H1 (cell line): ENCODE data around the gene TPRKB. TPM values are rescaled to one million over a fixed set of nuclear protein-coding genes. Genes with fewer than 3 reads are reported as not detected.

ENCODE experiments used
- CTCF ChIA-PET: fragments of 300-600 bp; sonication (Branson Sonifier 250); formaldehyde crosslinking; loops from one replicate; lab custom pipeline; 2021; ENCODE audit not compliant: partially characterized antibody; lab: Charles Lee
- POLR2A ChIA-PET: fragments of 300-600 bp; sonication (Branson Sonifier 250); formaldehyde crosslinking; loops from one replicate; lab custom pipeline; 2021; ENCODE audit warnings: inconsistent platforms; ENCODE audit not compliant: partially characterized antibody; lab: Charles Lee
- DNase-seq, 2 experiments: peaks; one replicate each; pipeline versions ENCODE4 v3.0.0 to v3.0.0-alpha.2; 2010 to 2022; ENCODE audit warnings: low spot score in 2 of 2, low read depth in 1 of 2, mixed read lengths in 1 of 2
- FAIRE-seq: peaks from 2 replicates; lab custom pipeline; 2011; peaks lifted over from hg19 to GRCh38; lab: Jason Lieb, UNC
- H2AFZ ChIP-seq: 2 replicates; pipeline ENCODE4 v1.8.1; 2012; ENCODE audit warnings: low read length, inconsistent platforms
- H2AK5ac ChIP-seq: 2 replicates; pipeline ENCODE4 v1.6.1; 2013; ENCODE audit warnings: low read depth, low read length
- H2BK120ac ChIP-seq: replicated peaks from 2 replicates; pipeline ENCODE3; 2013; ENCODE audit warnings: low read depth, low read length, inconsistent platforms
- H2BK12ac ChIP-seq: 2 replicates; pipeline ENCODE4 v1.6.1; 2013; ENCODE audit warnings: low read depth, low read length
- H2BK15ac ChIP-seq: 2 replicates; pipeline ENCODE4 v1.6.1; 2013; ENCODE audit warnings: low read length
- H2BK20ac ChIP-seq: 2 replicates; pipeline ENCODE4 v1.6.1; 2013; ENCODE audit warnings: low read length
- H2BK5ac ChIP-seq: 2 replicates; pipeline ENCODE4 v1.6.1; 2013; ENCODE audit warnings: low read depth, low read length
- H3K14ac ChIP-seq: 2 replicates; pipeline ENCODE4 v1.6.1; 2013; ENCODE audit warnings: inconsistent platforms; ENCODE audit not compliant: insufficient read length
- H3K18ac ChIP-seq: 2 replicates; pipeline ENCODE4 v1.6.1; 2013; ENCODE audit warnings: low read length; ENCODE audit errors: extremely low read depth
- H3K23ac ChIP-seq: 2 replicates; pipeline ENCODE4 v1.6.1; 2013; ENCODE audit warnings: inconsistent platforms; ENCODE audit not compliant: insufficient read length
- H3K23me2 ChIP-seq: 2 replicates; pipeline ENCODE4 v1.6.1; 2013; ENCODE audit warnings: low read depth, low read length
- H3K27ac ChIP-seq: 2 replicates; pipeline ENCODE4 v1.6.1; 2011; ENCODE audit warnings: low read depth, low read length, inconsistent platforms
- H3K27me3 ChIP-seq, 4 experiments: replicated peaks in 1 of 4; 1 replicate in 1 of 4; 2 replicates in 3 of 4; pipeline versions ENCODE4 v1.6.1 to v1.8.1; 2011 to 2013; ENCODE audit warnings: low read length in 3 of 4, mild to moderate bottlenecking in 3 of 4, inconsistent platforms in 2 of 4, mixed read lengths in 2 of 4, moderate library complexity in 1 of 4; ENCODE audit not compliant: control insufficient read depth in 3 of 4, insufficient read depth in 3 of 4; ENCODE audit errors: extremely low read depth in 1 of 4
- H3K36me3 ChIP-seq, 4 experiments: 2 replicates each; pipeline versions ENCODE4 v1.6.1 to v1.8.1; 2011 to 2013; ENCODE audit warnings: mild to moderate bottlenecking in 4 of 4, low read length in 3 of 4, moderate library complexity in 2 of 4, control low read depth in 1 of 4, inconsistent platforms in 1 of 4; ENCODE audit not compliant: insufficient read depth in 4 of 4, control insufficient read depth in 2 of 4
- H3K4ac ChIP-seq: replicated peaks from 2 replicates; pipeline ENCODE3; 2013; ENCODE audit warnings: low read length, low read depth, mixed read lengths, inconsistent platforms; ENCODE audit not compliant: insufficient read length
- H3K4me1 ChIP-seq, 4 experiments: replicated peaks in 1 of 4; 1 replicate in 1 of 4; 2 replicates in 3 of 4; pipeline versions ENCODE4 v1.6.1 to v1.8.1; 2011 to 2013; ENCODE audit warnings: low read length in 3 of 4, inconsistent platforms in 2 of 4, mixed read lengths in 1 of 4; ENCODE audit not compliant: insufficient read depth in 4 of 4, control insufficient read depth in 3 of 4
- H3K4me2 ChIP-seq, 2 experiments: 2 replicates each; pipeline versions ENCODE4 v1.6.1 to v1.8.1; 2011 to 2013; ENCODE audit warnings: low read depth in 2 of 2, low read length in 2 of 2, control low read depth in 1 of 2, inconsistent platforms in 1 of 2, mild to moderate bottlenecking in 1 of 2; ENCODE audit not compliant: insufficient read depth in 1 of 2
- H3K4me3 ChIP-seq, 4 experiments: fragments of 200-600, 300-600 bp in 1 of 4; sonication (generic), shearing (Covaris generic), sonication (Bioruptor Twin) in 1 of 4; 2 replicates each; pipeline versions ENCODE4 v1.5.1 to v1.8.1; 2011 to 2016; ENCODE audit warnings: low read length in 4 of 4, low read depth in 3 of 4, control low read depth in 2 of 4, inconsistent platforms in 2 of 4, mild to moderate bottlenecking in 2 of 4, mixed read lengths in 1 of 4, moderate library complexity in 1 of 4; ENCODE audit not compliant: insufficient read depth in 2 of 4; ENCODE audit errors: extremely low read depth in 1 of 4
- H3K56ac ChIP-seq: replicated peaks from 2 replicates; pipeline ENCODE3; 2013; ENCODE audit warnings: low read depth, mild to moderate bottlenecking, mixed read lengths, low read length, inconsistent platforms; ENCODE audit not compliant: insufficient read length
- H3K79me1 ChIP-seq: 2 replicates; pipeline ENCODE4 v1.6.1; 2013; ENCODE audit warnings: low read depth, low read length, control low read depth
- H3K79me2 ChIP-seq, 2 experiments: 2 replicates each; pipeline versions ENCODE4 v1.6.1 to v1.8.1; 2012 to 2013; ENCODE audit warnings: low read length in 2 of 2, mild to moderate bottlenecking in 2 of 2, inconsistent platforms in 1 of 2; ENCODE audit not compliant: insufficient read depth in 2 of 2, control insufficient read depth in 1 of 2
- H3K9ac ChIP-seq, 4 experiments: replicated peaks in 1 of 4; 1 replicate in 1 of 4; 2 replicates in 3 of 4; pipeline versions ENCODE4 v1.6.1 to v1.8.1; 2011 to 2013; ENCODE audit warnings: low read depth in 3 of 4, low read length in 3 of 4, control low read depth in 2 of 4, mild to moderate bottlenecking in 2 of 4, moderate library complexity in 2 of 4, inconsistent platforms in 1 of 4; ENCODE audit errors: extremely low read depth in 1 of 4
- H3K9me3 ChIP-seq, 2 experiments: 2 replicates each; pipeline versions ENCODE4 v1.6.1 to v1.8.1; 2012 to 2013; ENCODE audit warnings: mild to moderate bottlenecking in 2 of 2, moderate library complexity in 2 of 2, control low read depth in 1 of 2, inconsistent platforms in 1 of 2, low read depth in 1 of 2, low read length in 1 of 2, mixed read lengths in 1 of 2; ENCODE audit not compliant: insufficient read depth in 2 of 2
- H4K20me1 ChIP-seq, 2 experiments: replicated peaks in 1 of 2; 2 replicates each; pipeline versions ENCODE3 to v1.8.1; 2011 to 2013; ENCODE audit warnings: inconsistent platforms in 2 of 2, low read length in 2 of 2, mild to moderate bottlenecking in 1 of 2; ENCODE audit not compliant: insufficient read depth in 2 of 2, control insufficient read depth in 1 of 2
- H4K5ac ChIP-seq: 2 replicates; pipeline ENCODE4 v1.6.1; 2013; ENCODE audit warnings: low read length, low read depth, mixed read lengths, inconsistent platforms; ENCODE audit not compliant: insufficient read length
- H4K8ac ChIP-seq: 2 replicates; pipeline ENCODE4 v1.8.0; 2013; ENCODE audit warnings: mild to moderate bottlenecking, moderate library complexity, low read length, inconsistent platforms; ENCODE audit not compliant: insufficient read depth; ENCODE audit errors: extremely low read depth
- H4K91ac ChIP-seq: replicated peaks from 2 replicates; pipeline ENCODE3; 2013; ENCODE audit warnings: low read length, mixed read lengths, inconsistent platforms; ENCODE audit not compliant: insufficient read length
- BRCA1 ChIP-seq: IDR thresholded peaks from 2 replicates; pipeline ENCODE4 v1.6.1; 2012; ENCODE audit warnings: low read depth, low read length, improper control_type of control experiment
- CHD1 ChIP-seq: IDR thresholded peaks from 2 replicates; pipeline ENCODE4 v1.6.1; 2012; ENCODE audit warnings: low read depth, low read length, improper control_type of control experiment
- GTF2F1 ChIP-seq: IDR thresholded peaks from 2 replicates; pipeline ENCODE4 v1.6.1; 2012; ENCODE audit warnings: low read depth, low read length, improper control_type of control experiment, borderline replicate concordance
- PHF8 ChIP-seq: fragments of 200-600 bp; sonication (generic); conservative IDR thresholded peaks from 2 replicates; pipeline ENCODE4 v1.7.1; 2012; ENCODE audit warnings: low read depth, mild to moderate bottlenecking, inconsistent platforms, low read length, moderate library complexity
- POLR2AphosphoS5 ChIP-seq: IDR thresholded peaks from 2 replicates; pipeline ENCODE4 v1.6.1; 2011; ENCODE audit warnings: low read depth, low read length
- RAD21 ChIP-seq, 2 experiments: IDR thresholded peaks in 1 of 2; conservative IDR thresholded peaks in 1 of 2; 2 replicates each; pipeline ENCODE4 v1.6.1; 2011; ENCODE audit warnings: low read depth in 2 of 2, low read length in 2 of 2, improper control_type of control experiment in 1 of 2, inconsistent platforms in 1 of 2, mild to moderate bottlenecking in 1 of 2, moderate library complexity in 1 of 2
- YY1 ChIP-seq: IDR thresholded peaks from 2 replicates; pipeline ENCODE4 v1.6.1; 2011; ENCODE audit warnings: low read depth, mild to moderate bottlenecking, low read length
- WGBS, 2 experiments: shearing (Covaris generic) in 1 of 2; methylation state at CpG; one replicate each; pipeline versions ENCODE4 v1.1.6 to v1.1.7; 2013 to 2015; ENCODE audit warnings: low lambda C conversion rate in 2 of 2, mixed read lengths in 2 of 2, inconsistent platforms in 1 of 2, low coverage in 1 of 2, missing lambda C conversion rate in 1 of 2; ENCODE audit not compliant: insufficient replicate concordance in 2 of 2, insufficient coverage in 1 of 2, insufficient read length in 1 of 2; ENCODE audit errors: extremely low coverage in 1 of 2, missing lambda C conversion rate in 1 of 2; 5-methylcytosine and 5-hydroxymethylcytosine counted together
- polyA plus RNA-seq, 7 experiments: library from polyadenylated mRNA; depleted of rRNA in 3 of 7; stranded (reverse) in 5 of 7; unstranded in 2 of 7; fragments of >200 nt in 5 of 7; fragments of 200-250 nt in 2 of 7; gene quantifications; 1 replicate in 5 of 7; 2 replicates in 1 of 7; 4 replicates in 1 of 7; pipeline versions ENCODE4 v1.2.1 to v1.2.3, GENCODE V29; 2011 to 2013; ENCODE audit warnings: missing spikeins in 2 of 7, mixed read lengths in 2 of 7
- total RNA-seq: library from RNA; stranded (reverse); fragmentation: NEBNext Ultra II Directional; extraction: Animal tissue kit (Norgen Biotek cat#: 25700); gene quantifications from 2 replicates; pipeline ENCODE4 v1.2.1, GENCODE V29; 2021

TPRKB gene
- total and polyA plus RNA-seq, 2 of the 8 experiments (the other 6 are each of a cell fraction or from before 2014, with no cell fraction given): 40.3 to 41.6 TPM

DNA sequence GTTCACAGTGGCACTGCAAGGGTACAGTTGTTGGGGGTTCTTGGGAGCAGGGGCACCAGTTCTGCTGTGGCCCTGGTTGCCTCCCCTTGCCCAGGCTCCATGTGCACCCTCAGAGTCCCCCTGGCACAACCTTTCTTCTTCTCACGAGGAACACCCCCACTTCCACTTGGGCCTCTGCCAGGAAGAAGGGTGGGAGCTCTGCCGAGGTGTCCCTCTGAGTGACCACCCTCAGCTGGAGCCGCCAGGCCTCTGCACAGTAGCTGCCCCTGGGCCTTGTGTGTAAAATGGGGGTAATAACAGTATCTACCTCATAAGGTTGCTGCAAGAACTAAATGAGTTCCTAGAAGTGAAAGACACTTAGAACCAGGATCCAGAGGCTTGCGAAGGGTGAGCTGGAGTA, 8.4 kb downstream of the TPRKB start:
- POLR2A ChIA-PET: interaction anchor here (0.5 kb wide), 1 partner anchor 207 kb away, joined by 3 read pairs; no protein-coding TSS in a partner anchor
- no peaks in the 10 kb centered on the region for H3K9me3 ChIP-seq
- no peaks in the 10 kb centered on the region for H3K79me1 ChIP-seq
- H4K8ac ChIP-seq: no peak overlapping the region
- CTCF ChIA-PET: interaction anchor here (1.0 to 1.4 kb wide), 2 partner anchors 16 to 34 kb away, joined by 3 to 5 read pairs; no protein-coding TSS in a partner anchor
- no peak overlapping the region for H2AK5ac ChIP-seq
- no peak overlapping the region for H2BK120ac ChIP-seq
- H3K56ac ChIP-seq: no peak overlapping the region
- H3K4me3 ChIP-seq: no peak overlapping the region
- no peak overlapping the region for H3K23ac ChIP-seq
- no peak for DNase-seq
- no peak overlapping the region for H3K4me2 ChIP-seq
- H3K36me3 ChIP-seq: peaks cover 2 to 22% (median 8%) of the 10 kb centered on the region in 4 experiments; a peak in 6 of 8 replicates
- no peak overlapping the region for H2BK5ac ChIP-seq
- no peak for FAIRE-seq
- H4K91ac ChIP-seq: no peak overlapping the region
- H3K4ac ChIP-seq: no peak overlapping the region
- H3K23me2 ChIP-seq: no peaks in the 10 kb centered on the region
- WGBS, 2 experiments: 84% methylated on average over 4 of the region's 4 CpGs; no CpG with 5 or more reads in 1 of the 2 experiments
- no peak overlapping the region for H3K9ac ChIP-seq
- no peak overlapping the region for H4K5ac ChIP-seq
- H2BK15ac ChIP-seq: no peak overlapping the region
- TF ChIP-seq GTF2F1 (no peak), CHD1 (no peak), BRCA1 (no peak), RAD21 (IDR thresholded peaks at IDR 0.05 in 1 of 2, conservative IDR thresholded peaks at IDR 0.05 in 1 of 2; ENCODE audit: low read depth in 2 of 2, low read length in 2 of 2) (no peak), PHF8 (no peak), POLR2AphosphoS5 (no peak), YY1 (no peak)
- no peak overlapping the region for H3K27ac ChIP-seq
- no peak overlapping the region for H2BK20ac ChIP-seq
- H3K4me1 ChIP-seq: no peaks in the 10 kb centered on the region
- no peaks in the 10 kb centered on the region for H3K79me2 ChIP-seq
- H2BK12ac ChIP-seq: no peak overlapping the region
- no peak overlapping the region for H3K14ac ChIP-seq
- H3K27me3 ChIP-seq: no peaks in the 10 kb centered on the region
- H3K18ac ChIP-seq: no peak overlapping the region
- peaks cover 0 to 3% of the 10 kb centered on the region in 2 experiments for H4K20me1 ChIP-seq
- no peak overlapping the region for H2AFZ ChIP-seq
